HepG2 (cell line): ENCODE measurements around the gene OAT. TPM values are rescaled to one million over a fixed set of nuclear protein-coding genes. Genes with fewer than 3 reads are reported as not detected.
A peak's percentile ranks its signal among the peaks of the same experiment; 100 is the strongest.
"Not testable (repeated sequence)": the region's sequence is repeated elsewhere in the genome, so short reads cannot be mapped to it uniquely, and the experiment has no call there.

Source experiments
- ATAC-seq: fragments of 200-7000 bp; cut with Tn5 transposase; 3 replicates; pipeline ENCODE4 v1.9.1; 2020; ENCODE audit warnings: mild to moderate bottlenecking, moderate library complexity
- BruUV-seq: library from RNA; stranded (reverse); fragments of 400-500 nt; replicated peaks from 2 replicates; lab custom pipeline; 2021; lab: Mats Ljungman, UMichigan
- CTCF ChIA-PET: fragments of 300-600 bp; formaldehyde crosslinking; extraction: SDS; loops from one replicate; lab custom pipeline; 2021; ENCODE audit warnings: low total read pairs, inconsistent platforms, low intra/inter-chr PET ratio; lab: Yijun Ruan, JAX
- POLR2A ChIA-PET: fragments of 350-600 bp; sonication (Branson Sonifier 250); formaldehyde crosslinking; loops from one replicate; lab custom pipeline; 2020; ENCODE audit warnings: antibody characterized with exemption, inconsistent platforms; lab: Yijun Ruan, JAX
- DNase-seq: peaks from one replicate; pipeline ENCODE4 v3.0.0-alpha.2; 2015; ENCODE audit warnings: low spot score
- FAIRE-seq: peaks from 3 replicates; lab custom pipeline; 2011; peaks lifted over from hg19 to GRCh38; lab: Jason Lieb, UNC
- H2AFZ ChIP-seq: one replicate; pipeline ENCODE4 v1.6.1; 2011; ENCODE audit warnings: low read length, inconsistent platforms
- H3K27ac ChIP-seq: fragments of 300-600 bp; 3 replicates; pipeline ENCODE4 v1.8.0; 2011; ENCODE audit warnings: mixed run types, mild to moderate bottlenecking, mixed read lengths, low read length, inconsistent platforms; ENCODE audit not compliant: insufficient read depth; ENCODE audit errors: extremely low read length
- H3K27me3 ChIP-seq, 2 experiments: fragments of 200-600 bp in 1 of 2; 2 replicates in 1 of 2; 3 replicates in 1 of 2; pipeline versions ENCODE4 v1.6.0 to v1.8.0; 2011; ENCODE audit warnings: low read length in 2 of 2, mild to moderate bottlenecking in 2 of 2, moderate library complexity in 2 of 2, inconsistent platforms in 1 of 2; ENCODE audit not compliant: insufficient read depth in 2 of 2, control insufficient read depth in 1 of 2
- H3K36me3 ChIP-seq, 2 experiments: fragments of 200-600 bp in 1 of 2; replicated peaks in 1 of 2; 2 replicates in 1 of 2; 3 replicates in 1 of 2; pipeline versions ENCODE4 v1.5.1 to v1.8.0; 2011; ENCODE audit warnings: low read length in 2 of 2, inconsistent platforms in 1 of 2; ENCODE audit not compliant: insufficient read depth in 2 of 2, control insufficient read depth in 1 of 2
- H3K4me1 ChIP-seq: 2 replicates; pipeline ENCODE4 v1.5.1; 2012; ENCODE audit warnings: low read length, inconsistent platforms; ENCODE audit not compliant: insufficient read depth
- H3K4me2 ChIP-seq: 2 replicates; pipeline ENCODE4 v1.6.0; 2011; ENCODE audit warnings: low read depth, low read length, inconsistent platforms
- H3K4me3 ChIP-seq, 3 experiments: fragments of 200-600 bp in 1 of 3; sonication (generic), shearing (Covaris generic) in 1 of 3; replicated peaks in 1 of 3; 2 replicates each; pipeline ENCODE4 v1.5.1; 2011 to 2016; ENCODE audit warnings: low read length in 3 of 3, inconsistent platforms in 2 of 3, low read depth in 2 of 3, mild to moderate bottlenecking in 2 of 3, control low read depth in 1 of 3, mixed read lengths in 1 of 3; ENCODE audit not compliant: insufficient read depth in 1 of 3
- H3K79me2 ChIP-seq: one replicate; pipeline ENCODE4 v1.6.1; 2011; ENCODE audit warnings: low read length, inconsistent platforms; ENCODE audit not compliant: insufficient read depth
- H3K9ac ChIP-seq: 2 replicates; pipeline ENCODE4 v1.6.0; 2011; ENCODE audit warnings: mild to moderate bottlenecking, low read depth, low read length, inconsistent platforms; ENCODE audit not compliant: insufficient read depth
- H3K9me3 ChIP-seq: 2 replicates; pipeline ENCODE4 v1.5.1; 2012; ENCODE audit warnings: mild to moderate bottlenecking, low read length
- H4K20me1 ChIP-seq: 2 replicates; pipeline ENCODE4 v1.6.0; 2011; ENCODE audit warnings: inconsistent platforms, mild to moderate bottlenecking, low read length, moderate library complexity; ENCODE audit not compliant: insufficient read depth
- JUNB ChIP-seq: sonication (generic); formaldehyde crosslinking; IDR thresholded peaks from 2 replicates; pipeline ENCODE4 v1.8.0; 2022; ENCODE audit warnings: missing genetic modification reagents, mild to moderate bottlenecking, borderline replicate concordance
- ZNF121 ChIP-seq: sonication (generic); formaldehyde crosslinking; IDR thresholded peaks from 2 replicates; pipeline ENCODE4 v1.5.0; 2020; ENCODE audit warnings: mild to moderate bottlenecking, missing genetic modification reagents
- WGBS: methylation state at CpG from one replicate; pipeline ENCODE4 v1.1.6; 2017; ENCODE audit warnings: low lambda C conversion rate; 5-methylcytosine and 5-hydroxymethylcytosine counted together
- in situ Hi-C: cut with HindIII; loops from 2 replicates; pipeline ENCODE4 v1.10.0; 2017; ENCODE audit warnings: low pct_unique_long_range_greater_than_20kb; ENCODE audit not compliant: extremely low pct_ligation_motif_present
- intact Hi-C: fragments of 100-400 bp; cut with micrococcal nuclease; formaldehyde crosslinking; loops from one replicate; pipeline ENCODE4 v1.10.0; 2022; ENCODE audit not compliant: unreplicated experiment
- polyA plus RNA-seq, 8 experiments: library from polyadenylated mRNA; depleted of rRNA in 3 of 8; stranded (reverse) in 7 of 8; unstranded in 1 of 8; fragments of >200 nt; fragmentation: Illumina TruSeq in 4 of 8; extraction: Trizol in 4 of 8; gene quantifications; 2 replicates each; pipeline versions ENCODE4 v1.2.1 to v1.2.3, GENCODE V29; 2011 to 2016; ENCODE audit warnings: low read depth in 4 of 8, missing spikeins in 1 of 8, mixed read lengths in 1 of 8; ENCODE audit not compliant: insufficient read depth in 1 of 8
- total RNA-seq, 5 experiments: library from RNA; depleted of rRNA; stranded (reverse); fragments of >200 nt; fragmentation: Illumina TruSeq; extraction: Trizol; gene quantifications; 2 replicates each; pipeline ENCODE4 v1.2.3, GENCODE V29; 2016; ENCODE audit warnings: low read depth in 1 of 5
- TF ChIP-seq, protein P1 (sequence below): sonication (generic); formaldehyde crosslinking; IDR thresholded peaks from 2 replicates; pipeline ENCODE4 v1.4.0; 2020; ENCODE audit warnings: mild to moderate bottlenecking, missing genetic modification reagents

OAT gene
- total and polyA plus RNA-seq, 2 of the 13 experiments (the other 11 are each of a cell fraction or from before 2014, with no cell fraction given): 87.8 to 96.7 TPM

DNA sequence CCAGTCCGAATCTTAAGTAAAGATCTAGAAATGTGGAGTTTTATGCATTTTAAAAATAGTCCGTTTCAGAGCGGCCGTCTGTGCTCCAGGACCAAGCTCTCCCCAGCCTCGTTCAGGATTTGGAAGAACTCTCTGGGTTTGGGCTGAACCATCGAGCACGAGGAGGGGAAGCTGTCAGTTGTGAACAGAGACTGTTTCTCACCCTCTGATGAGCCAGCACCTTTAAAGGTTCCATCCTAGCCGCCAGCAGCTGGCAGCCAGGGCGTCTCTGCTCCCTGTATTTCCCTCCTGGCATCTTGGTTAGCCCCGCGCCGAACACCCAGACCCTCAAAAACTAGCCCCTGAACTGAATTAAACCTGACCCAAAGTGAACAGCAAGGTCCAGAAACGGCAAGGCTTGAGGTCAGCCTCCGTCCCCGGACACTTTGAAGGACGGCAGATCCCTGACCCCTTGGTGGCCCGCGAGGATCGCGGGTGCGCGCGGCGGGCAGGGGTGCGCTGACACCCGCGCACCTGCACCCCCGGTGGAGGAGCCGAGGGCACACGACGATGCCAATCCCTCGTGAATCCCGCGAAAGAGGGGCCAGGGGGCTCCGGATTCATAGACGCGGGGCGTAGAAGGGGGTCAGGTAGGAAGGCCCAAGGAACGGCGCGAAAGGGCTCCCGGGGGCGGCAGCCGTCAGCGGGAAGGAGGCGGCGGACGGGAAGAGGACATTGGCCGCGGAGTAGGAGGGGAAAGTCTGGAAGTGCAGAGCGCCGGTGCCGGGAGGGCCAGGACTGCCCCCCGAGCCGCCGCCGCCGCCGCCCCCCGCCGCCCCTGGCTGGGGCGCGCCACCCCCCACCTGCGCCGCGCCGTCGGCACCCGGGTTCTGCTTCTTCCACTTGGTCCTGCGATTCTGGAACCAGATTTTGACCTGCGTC lies 28.4 kb upstream of the OAT start (continued):
- TF ChIP-seq JUNB (CRISPR knock-in tag): no peak
- TF ChIP-seq, protein P1, sequence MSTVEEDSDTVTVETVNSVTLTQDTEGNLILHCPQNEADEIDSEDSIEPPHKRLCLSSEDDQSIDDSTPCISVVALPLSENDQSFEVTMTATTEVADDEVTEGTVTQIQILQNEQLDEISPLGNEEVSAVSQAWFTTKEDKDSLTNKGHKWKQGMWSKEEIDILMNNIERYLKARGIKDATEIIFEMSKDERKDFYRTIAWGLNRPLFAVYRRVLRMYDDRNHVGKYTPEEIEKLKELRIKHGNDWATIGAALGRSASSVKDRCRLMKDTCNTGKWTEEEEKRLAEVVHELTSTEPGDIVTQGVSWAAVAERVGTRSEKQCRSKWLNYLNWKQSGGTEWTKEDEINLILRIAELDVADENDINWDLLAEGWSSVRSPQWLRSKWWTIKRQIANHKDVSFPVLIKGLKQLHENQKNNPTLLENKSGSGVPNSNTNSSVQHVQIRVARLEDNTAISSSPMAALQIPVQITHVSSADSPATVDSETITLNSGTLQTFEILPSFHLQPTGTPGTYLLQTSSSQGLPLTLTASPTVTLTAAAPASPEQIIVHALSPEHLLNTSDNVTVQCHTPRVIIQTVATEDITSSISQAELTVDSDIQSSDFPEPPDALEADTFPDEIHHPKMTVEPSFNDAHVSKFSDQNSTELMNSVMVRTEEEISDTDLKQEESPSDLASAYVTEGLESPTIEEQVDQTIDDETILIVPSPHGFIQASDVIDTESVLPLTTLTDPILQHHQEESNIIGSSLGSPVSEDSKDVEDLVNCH (CRISPR knock-in tag): no peak

DNA sequence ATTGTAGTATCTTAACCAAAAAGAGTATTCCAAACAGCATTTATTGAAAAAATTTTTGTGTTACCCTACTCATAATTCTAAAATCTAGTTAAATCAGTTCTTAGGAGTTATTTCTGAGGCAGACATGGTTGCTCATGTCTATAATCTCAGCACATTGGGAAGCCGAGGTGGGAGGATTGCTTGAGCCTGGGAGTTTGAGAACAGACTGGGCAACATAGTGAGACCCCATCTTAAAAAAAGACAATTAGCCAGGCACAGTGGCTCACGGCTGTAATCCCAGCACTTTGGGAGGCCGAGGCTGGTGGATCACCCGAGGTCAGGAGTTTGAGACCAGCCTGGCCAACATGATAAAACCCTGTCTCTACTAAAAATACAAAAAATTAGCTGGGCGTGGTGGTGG lies 23.0 kb upstream of the OAT start:
- H3K36me3 ChIP-seq, ATAC-seq, intact Hi-C loops, POLR2A ChIA-PET, H3K9me3 ChIP-seq, DNase-seq, H3K27ac ChIP-seq, H3K4me3 ChIP-seq, H2AFZ ChIP-seq, CTCF ChIA-PET, in situ Hi-C loops, BruUV-seq, H4K20me1 ChIP-seq, H3K79me2 ChIP-seq, H3K4me2 ChIP-seq, H3K9ac ChIP-seq, FAIRE-seq, H3K4me1 ChIP-seq: not testable (repeated sequence)
- H3K27me3 ChIP-seq: peaks cover 0 to 13% of the 10 kb centered on the region in 2 experiments; a peak in 2 of 5 replicates
- 37% methylated on average over 5 of the region's 5 CpGs for WGBS
- TF ChIP-seq ZNF121: 0 out of 2 replicates have a peak, but pooled peaks have one; percentile 38
